Hepatocyte (in vitro differentiated cells): ENCODE results near the gene ADAM8.

Experiments
- CTCF ChIP-seq: fragments of 200-600 bp; sonication (generic); IDR thresholded peaks from 2 replicates; pipeline ENCODE4 v1.5.1; 2016; ENCODE audit warnings: antibody characterized with exemption, mild to moderate bottlenecking; ENCODE audit not compliant: poor library complexity
- EZH2 ChIP-seq: fragments of 200-600 bp; sonication (generic); IDR thresholded peaks from 2 replicates; pipeline ENCODE4 v1.6.1; 2016; ENCODE audit warnings: antibody characterized with exemption, mild to moderate bottlenecking, borderline replicate concordance
- EZH2phosphoT487 ChIP-seq: fragments of 200-600 bp; sonication (generic); IDR thresholded peaks from one replicate; pipeline ENCODE4 v1.6.1; 2018; ENCODE audit warnings: antibody characterized with exemption, mild to moderate bottlenecking, low read depth, moderate library complexity; ENCODE audit not compliant: unreplicated experiment, severe bottlenecking

GRCh38 chr10:133230044-133230361 is 46.7 kb downstream of the ADAM8 start, which contains the start of gene UTF1:
- TF ChIP-seq CTCF (no peak), EZH2phosphoT487 (no peak), EZH2 (no peak)
